HEK293T (cell line): ENCODE results near the gene FOXR1.

Source experiments
- ARNT ChIP-seq: fragments of 450-650 bp; IDR thresholded peaks from 2 replicates; pipeline ENCODE4 v1.6.1; 2017; ENCODE audit warnings: mild to moderate bottlenecking
- BHLHE40 ChIP-seq: fragments of 450-650 bp; IDR thresholded peaks from 2 replicates; pipeline ENCODE4 v1.6.1; 2016; ENCODE audit warnings: mild to moderate bottlenecking, moderate library complexity, borderline replicate concordance
- ELF4 ChIP-seq: fragments of 450-650 bp; IDR thresholded peaks from 2 replicates; pipeline ENCODE4 v1.6.1; 2017; ENCODE audit warnings: antibody characterized with exemption
- FOXA1 ChIP-seq: fragments of 450-650 bp; IDR thresholded peaks from 2 replicates; pipeline ENCODE4 v1.6.1; 2016; ENCODE audit warnings: mild to moderate bottlenecking
- FOXK2 ChIP-seq: fragments of 450-650 bp; IDR thresholded peaks from 2 replicates; pipeline ENCODE4 v1.6.1; 2016; ENCODE audit warnings: mild to moderate bottlenecking
- FOXM1 ChIP-seq: fragments of 450-650 bp; IDR thresholded peaks from 2 replicates; pipeline ENCODE4 v1.6.1; 2017; ENCODE audit warnings: mild to moderate bottlenecking, borderline replicate concordance
- LEF1 ChIP-seq: fragments of 450-650 bp; IDR thresholded peaks from 2 replicates; pipeline ENCODE4 v1.6.1; 2017; ENCODE audit warnings: mild to moderate bottlenecking, borderline replicate concordance
- SP1 ChIP-seq: fragments of 450-650 bp; IDR thresholded peaks from 2 replicates; pipeline ENCODE4 v1.6.1; 2017
- SUZ12 ChIP-seq: fragments of 450-650 bp; IDR thresholded peaks from 2 replicates; pipeline ENCODE4 v1.6.1; 2016; ENCODE audit warnings: mild to moderate bottlenecking
- ZNF384 ChIP-seq: fragments of 450-650 bp; IDR thresholded peaks from 2 replicates; pipeline ENCODE4 v1.6.1; 2016
- TF ChIP-seq, protein P1 (sequence below): fragments of 450-650 bp; IDR thresholded peaks from 2 replicates; pipeline ENCODE4 v1.6.1; 2016

DNA sequence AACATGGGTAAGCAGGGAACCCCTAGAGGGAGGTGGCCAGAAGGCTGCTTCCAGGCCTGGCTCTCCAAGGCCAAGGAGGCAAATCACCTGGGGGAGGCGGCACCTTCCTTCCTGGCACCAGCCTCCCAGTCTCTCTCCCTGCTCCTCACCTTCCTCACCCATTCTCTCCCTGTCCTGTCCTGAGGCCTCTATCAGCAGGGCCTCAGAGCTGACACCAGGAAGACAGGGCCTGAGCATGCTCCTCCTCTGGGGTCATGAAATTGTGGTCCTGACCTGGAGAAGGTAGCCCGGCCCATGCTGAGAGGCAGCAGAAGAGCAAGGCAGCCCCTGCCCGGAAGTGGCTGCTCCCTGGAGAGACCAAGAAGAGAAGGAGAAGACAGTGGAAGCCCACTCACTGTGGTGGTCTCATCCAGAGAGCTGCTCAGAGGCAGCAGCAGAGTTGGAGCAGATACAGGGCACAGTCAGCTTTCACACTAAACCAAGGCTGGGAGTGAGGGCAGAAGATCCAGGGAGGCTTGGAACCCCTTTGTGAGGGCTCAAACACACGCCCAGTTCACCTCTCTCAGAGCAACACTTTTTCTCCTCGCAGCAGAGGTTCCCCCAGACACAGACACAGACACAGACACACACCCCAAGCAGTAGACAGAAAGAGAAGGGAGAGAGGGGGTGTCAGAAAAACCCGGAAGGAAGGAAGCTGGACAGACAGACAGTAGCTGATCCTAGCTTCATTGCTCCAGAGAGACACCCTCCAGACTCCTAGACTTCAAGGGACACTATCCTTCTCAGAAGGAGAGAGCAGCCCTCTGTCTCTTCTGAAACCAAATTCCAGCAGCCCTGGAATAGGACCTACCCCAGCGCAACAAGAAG is 47.6 kb upstream of the FOXR1 start:
- TF ChIP-seq ELF4 (no peak), FOXM1 (no peak), LEF1 (no peak), FOXA1 (no peak), SUZ12 (no peak), ZNF384 (no peak), SP1 (no peak), ARNT (no peak), BHLHE40 (no peak), FOXK2 (no peak)
- TF ChIP-seq, protein P1, sequence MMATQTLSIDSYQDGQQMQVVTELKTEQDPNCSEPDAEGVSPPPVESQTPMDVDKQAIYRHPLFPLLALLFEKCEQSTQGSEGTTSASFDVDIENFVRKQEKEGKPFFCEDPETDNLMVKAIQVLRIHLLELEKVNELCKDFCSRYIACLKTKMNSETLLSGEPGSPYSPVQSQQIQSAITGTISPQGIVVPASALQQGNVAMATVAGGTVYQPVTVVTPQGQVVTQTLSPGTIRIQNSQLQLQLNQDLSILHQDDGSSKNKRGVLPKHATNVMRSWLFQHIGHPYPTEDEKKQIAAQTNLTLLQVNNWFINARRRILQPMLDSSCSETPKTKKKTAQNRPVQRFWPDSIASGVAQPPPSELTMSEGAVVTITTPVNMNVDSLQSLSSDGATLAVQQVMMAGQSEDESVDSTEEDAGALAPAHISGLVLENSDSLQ: no peak
